ENCODE results near the gene KLHL40. TPM values are rescaled to one million over a fixed set of nuclear protein-coding genes. Genes with fewer than 3 reads are reported as not detected.

KLHL40 gene
- total and polyA plus RNA-seq, 9 of the 15 experiments (the other 6 are each of a cell fraction or from before 2014, with no cell fraction given) = not detected

DNA sequence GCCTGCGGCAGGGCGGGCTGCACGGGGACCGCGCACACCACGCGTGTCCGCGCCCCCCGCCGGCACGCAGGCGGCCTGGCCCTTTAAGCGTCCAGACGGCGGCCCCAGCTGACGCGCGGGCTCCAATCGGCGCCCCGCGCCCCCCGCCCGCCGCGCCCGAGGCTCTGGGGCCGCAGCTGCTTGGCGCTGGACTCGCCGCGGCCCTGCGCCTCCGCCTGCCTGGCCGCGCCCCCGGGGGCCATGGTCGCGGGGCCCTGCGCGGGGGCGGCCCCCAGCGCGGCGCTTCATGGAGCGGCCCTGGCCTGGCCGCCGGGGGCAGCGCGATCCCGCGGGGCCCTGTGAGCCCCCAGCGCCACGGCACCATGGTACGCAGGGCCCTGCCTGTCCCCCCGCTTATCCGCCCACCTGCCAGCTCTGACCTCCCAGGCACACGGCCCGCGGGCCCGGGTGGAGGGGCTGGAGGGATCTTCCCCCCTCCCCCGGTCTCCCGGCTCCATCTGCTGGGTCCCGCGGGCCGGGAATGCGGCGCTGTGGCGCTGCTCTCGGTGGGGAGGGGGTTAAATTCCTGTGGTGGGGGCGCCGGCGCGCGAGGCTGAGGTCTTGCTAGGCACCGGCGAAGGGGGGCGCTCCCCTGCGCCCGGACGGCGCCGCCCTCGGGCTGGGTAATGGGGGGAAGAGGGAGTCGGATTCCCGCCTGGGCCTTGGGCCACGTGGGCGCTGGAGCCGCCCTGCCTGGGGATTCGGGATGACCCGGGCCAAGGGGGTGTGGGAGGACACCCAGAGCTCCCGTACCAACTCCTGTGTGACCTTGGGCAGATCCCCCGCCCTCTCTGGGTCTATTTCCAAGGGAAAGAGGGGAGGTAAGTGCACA, 30.8 kb upstream of the KLHL40 start (continued):
- TF ChIP-seq SIX5 (IDR thresholded peaks at IDR 0.05; ENCODE audit: borderline replicate concordance in 1 of 2, insufficient read depth in 1 of 2, low read depth in 1 of 2, low read length in 2 of 2) = no peak
- no peak for TF ChIP-seq NCOR1 (IDR thresholded peaks at IDR 0.05)
- no peak for TF ChIP-seq CHCHD3 (CRISPR knock-in tag; IDR thresholded peaks at IDR 0.05)
- TF ChIP-seq XRCC4 (IDR thresholded peaks at IDR 0.05; ENCODE audit: extremely low read depth, insufficient read depth, insufficient read length) = no peak
- no peak for TF ChIP-seq TAF7 (tag; IDR thresholded peaks at IDR 0.05)
- no peak for TF ChIP-seq ZFP30 (CRISPR knock-in tag; IDR thresholded peaks at IDR 0.05; ENCODE audit: borderline replicate concordance)
- TF ChIP-seq SAFB2 (IDR thresholded peaks at IDR 0.05; ENCODE audit: borderline replicate concordance, low read depth, low read length, severe bottlenecking) = no peak
- no peak for TF ChIP-seq TRIM24 (IDR thresholded peaks at IDR 0.05)
- no peak for TF ChIP-seq ZEB2 (IDR thresholded peaks at IDR 0.05)
- no peak for TF ChIP-seq E2F1 (CRISPR knock-in tag; IDR thresholded peaks at IDR 0.05)
- TF ChIP-seq ZNF766 (CRISPR knock-in tag; conservative IDR thresholded peaks at IDR 0.05) = no peak
- TF ChIP-seq SAFB (IDR thresholded peaks at IDR 0.05; ENCODE audit: borderline replicate concordance, low read depth, low read length) = peak; percentile 86
- TF ChIP-seq, protein P1, sequence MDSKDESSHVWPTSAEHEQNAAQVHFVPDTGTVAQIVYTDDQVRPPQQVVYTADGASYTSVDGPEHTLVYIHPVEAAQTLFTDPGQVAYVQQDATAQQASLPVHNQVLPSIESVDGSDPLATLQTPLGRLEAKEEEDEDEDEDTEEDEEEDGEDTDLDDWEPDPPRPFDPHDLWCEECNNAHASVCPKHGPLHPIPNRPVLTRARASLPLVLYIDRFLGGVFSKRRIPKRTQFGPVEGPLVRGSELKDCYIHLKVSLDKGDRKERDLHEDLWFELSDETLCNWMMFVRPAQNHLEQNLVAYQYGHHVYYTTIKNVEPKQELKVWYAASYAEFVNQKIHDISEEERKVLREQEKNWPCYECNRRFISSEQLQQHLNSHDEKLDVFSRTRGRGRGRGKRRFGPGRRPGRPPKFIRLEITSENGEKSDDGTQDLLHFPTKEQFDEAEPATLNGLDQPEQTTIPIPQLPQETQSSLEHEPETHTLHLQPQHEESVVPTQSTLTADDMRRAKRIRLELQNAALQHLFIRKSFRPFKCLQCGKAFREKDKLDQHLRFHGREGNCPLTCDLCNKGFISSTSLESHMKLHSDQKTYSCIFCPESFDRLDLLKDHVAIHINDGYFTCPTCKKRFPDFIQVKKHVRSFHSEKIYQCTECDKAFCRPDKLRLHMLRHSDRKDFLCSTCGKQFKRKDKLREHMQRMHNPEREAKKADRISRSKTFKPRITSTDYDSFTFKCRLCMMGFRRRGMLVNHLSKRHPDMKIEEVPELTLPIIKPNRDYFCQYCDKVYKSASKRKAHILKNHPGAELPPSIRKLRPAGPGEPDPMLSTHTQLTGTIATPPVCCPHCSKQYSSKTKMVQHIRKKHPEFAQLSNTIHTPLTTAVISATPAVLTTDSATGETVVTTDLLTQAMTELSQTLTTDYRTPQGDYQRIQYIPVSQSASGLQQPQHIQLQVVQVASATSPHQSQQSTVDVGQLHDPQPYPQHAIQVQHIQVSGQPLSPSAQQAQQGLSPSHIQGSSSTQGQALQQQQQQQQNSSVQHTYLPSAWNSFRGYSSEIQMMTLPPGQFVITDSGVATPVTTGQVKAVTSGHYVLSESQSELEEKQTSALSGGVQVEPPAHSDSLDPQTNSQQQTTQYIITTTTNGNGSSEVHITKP (IDR thresholded peaks at IDR 0.05; ENCODE audit: partially characterized antibody) = no peak
- peak; percentile 95 to 97 for TF ChIP-seq MAZ (CRISPR knock-in tag; conservative IDR thresholded peaks at IDR 0.05 in 1 of 2, IDR thresholded peaks at IDR 0.05 in 1 of 2)
- no peak for TF ChIP-seq ZNF316 (IDR thresholded peaks at IDR 0.05)
- no peak for TF ChIP-seq U2AF2 (optimal IDR thresholded peaks at IDR 0.05; ENCODE audit: low read depth, low read length)
- peak; percentile 90 for TF ChIP-seq ZFP91 (CRISPR knock-in tag; IDR thresholded peaks at IDR 0.05)
- TF ChIP-seq KLF6 (CRISPR knock-in tag; IDR thresholded peaks at IDR 0.05; ENCODE audit: borderline replicate concordance) = no peak
- peak; percentile 75 for TF ChIP-seq ZFP36 (IDR thresholded peaks at IDR 0.05; ENCODE audit: low read depth, low read length, partially characterized antibody)
- TF ChIP-seq, protein P2, sequence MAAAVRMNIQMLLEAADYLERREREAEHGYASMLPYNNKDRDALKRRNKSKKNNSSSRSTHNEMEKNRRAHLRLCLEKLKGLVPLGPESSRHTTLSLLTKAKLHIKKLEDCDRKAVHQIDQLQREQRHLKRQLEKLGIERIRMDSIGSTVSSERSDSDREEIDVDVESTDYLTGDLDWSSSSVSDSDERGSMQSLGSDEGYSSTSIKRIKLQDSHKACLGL (CRISPR knock-in tag; IDR thresholded peaks at IDR 0.05; ENCODE audit: borderline replicate concordance, poor library complexity, severe bottlenecking) = no peak
